NT2/D1 (cell line): ENCODE measurements around the gene PRND.

Experiments
- SUZ12 ChIP-seq: IDR thresholded peaks from 2 replicates; pipeline ENCODE4 v1.6.1; 2011; ENCODE audit not compliant: insufficient read length, insufficient read depth; ENCODE audit errors: extremely low read depth
- ZNF274 ChIP-seq: IDR thresholded peaks from 2 replicates; pipeline ENCODE4 v1.6.1; 2011; ENCODE audit warnings: mild to moderate bottlenecking, low read depth, low read length

- TF ChIP-seq ZNF274 (no peak), SUZ12 (no peak)
Observed at GRCh38 chr20:4702562-4703280, 19.0 kb upstream of the PRND start.
